ENCODE results near the gene S100P.

- TF ChIP-seq POLR2A (IDR thresholded peaks at IDR 0.05; ENCODE audit: low read length): no peak
- TF ChIP-seq GATA1 (IDR thresholded peaks at IDR 0.05; ENCODE audit: low read depth, low read length): no peak
Measured at GRCh38 chr4:6699388-6699787, 5.7 kb downstream of the S100P start.
